HFFc6 (cell line): ENCODE results near the gene LRIG1. TPM values are rescaled to one million over a fixed set of nuclear protein-coding genes. Genes with fewer than 3 reads are reported as not detected.
A peak's percentile ranks its signal among the peaks of the same experiment; 100 is the strongest.
"Not testable (repeated sequence)": the region's sequence is repeated elsewhere in the genome, so short reads cannot be mapped to it uniquely, and the experiment has no call there.

Experiments
- DNase-seq: peaks from one replicate; pipeline ENCODE4 v3.0.0-alpha.2; 2018
- H3K27ac Mint-ChIP-seq: 2 replicates; pipeline ENCODE4 v1.8.0; 2020; ENCODE audit warnings: mild to moderate bottlenecking, mixed read lengths
- H3K27me3 Mint-ChIP-seq: 2 replicates; pipeline ENCODE4 v1.8.0; 2021; ENCODE audit warnings: mild to moderate bottlenecking, moderate library complexity, mixed read lengths; ENCODE audit not compliant: insufficient read depth
- H3K36me3 Mint-ChIP-seq: 2 replicates; pipeline ENCODE4 v1.8.0; 2021; ENCODE audit warnings: low read depth, mixed read lengths
- H3K4me1 Mint-ChIP-seq: 2 replicates; pipeline ENCODE4 v1.8.0; 2020; ENCODE audit warnings: low read depth, mixed read lengths
- H3K4me3 Mint-ChIP-seq: 2 replicates; pipeline ENCODE4 v1.8.0; 2020; ENCODE audit warnings: mild to moderate bottlenecking, moderate library complexity, mixed read lengths
- H3K9me3 Mint-ChIP-seq: 2 replicates; pipeline ENCODE4 v1.8.0; 2020; ENCODE audit warnings: mild to moderate bottlenecking, mixed read lengths
- total RNA-seq, 6 experiments: library from RNA; stranded (reverse); fragmentation: NEBNext Ultra II Directional; extraction: Animal tissue kit (Norgen Biotek cat#: 25700); gene quantifications; 2 replicates in 1 of 6; 3 replicates in 5 of 6; pipeline ENCODE4 v1.2.3, GENCODE V29; 2021
- TF ChIP-seq, protein P1 (sequence below): fragments of 200-600 bp; sonication (generic); IDR thresholded peaks from 2 replicates; pipeline ENCODE4 v1.5.0; 2021; ENCODE audit warnings: antibody characterized with exemption, mild to moderate bottlenecking

LRIG1 gene
- total RNA-seq, 6 experiments from 2014 or later: 1.7 to 2.7 (median 2.2) TPM

DNA sequence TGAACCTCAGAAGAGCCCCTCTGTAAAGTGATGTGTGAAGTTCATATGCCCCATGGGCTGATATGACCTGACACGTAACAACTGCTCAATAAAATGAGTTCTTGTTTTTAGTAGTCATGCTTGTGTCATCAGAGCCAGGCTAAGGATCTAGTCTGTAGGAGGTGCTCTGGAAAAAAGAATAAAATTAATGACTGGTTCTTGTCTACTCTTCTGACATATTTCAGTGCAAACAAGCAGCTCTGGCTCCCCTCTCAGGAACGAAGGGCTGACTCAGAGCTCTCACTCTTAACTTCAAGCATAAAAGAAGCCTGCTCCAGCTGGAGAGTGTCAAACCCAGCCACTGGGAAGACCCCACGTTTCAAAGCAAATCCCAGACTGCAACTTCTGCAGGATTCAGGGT lies 77.0 kb downstream of the LRIG1 start:
- peaks cover 24% of the 10 kb centered on the region for H3K9me3 Mint-ChIP-seq
- peaks cover 24% of the 10 kb centered on the region for H3K4me1 Mint-ChIP-seq
- H3K36me3 Mint-ChIP-seq: peaks cover 22% of the 10 kb centered on the region
- H3K4me3 Mint-ChIP-seq: no peak overlapping the region
- H3K27ac Mint-ChIP-seq: peak overlapping the region; percentile 60; the same call in 1 of the 2 replicates
- H3K27me3 Mint-ChIP-seq: no peaks in the 10 kb centered on the region; the same call in 1 of the 2 replicates
- TF ChIP-seq, protein P1, sequence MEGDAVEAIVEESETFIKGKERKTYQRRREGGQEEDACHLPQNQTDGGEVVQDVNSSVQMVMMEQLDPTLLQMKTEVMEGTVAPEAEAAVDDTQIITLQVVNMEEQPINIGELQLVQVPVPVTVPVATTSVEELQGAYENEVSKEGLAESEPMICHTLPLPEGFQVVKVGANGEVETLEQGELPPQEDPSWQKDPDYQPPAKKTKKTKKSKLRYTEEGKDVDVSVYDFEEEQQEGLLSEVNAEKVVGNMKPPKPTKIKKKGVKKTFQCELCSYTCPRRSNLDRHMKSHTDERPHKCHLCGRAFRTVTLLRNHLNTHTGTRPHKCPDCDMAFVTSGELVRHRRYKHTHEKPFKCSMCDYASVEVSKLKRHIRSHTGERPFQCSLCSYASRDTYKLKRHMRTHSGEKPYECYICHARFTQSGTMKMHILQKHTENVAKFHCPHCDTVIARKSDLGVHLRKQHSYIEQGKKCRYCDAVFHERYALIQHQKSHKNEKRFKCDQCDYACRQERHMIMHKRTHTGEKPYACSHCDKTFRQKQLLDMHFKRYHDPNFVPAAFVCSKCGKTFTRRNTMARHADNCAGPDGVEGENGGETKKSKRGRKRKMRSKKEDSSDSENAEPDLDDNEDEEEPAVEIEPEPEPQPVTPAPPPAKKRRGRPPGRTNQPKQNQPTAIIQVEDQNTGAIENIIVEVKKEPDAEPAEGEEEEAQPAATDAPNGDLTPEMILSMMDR: no peak
- DNase-seq: peak; percentile 86

DNA sequence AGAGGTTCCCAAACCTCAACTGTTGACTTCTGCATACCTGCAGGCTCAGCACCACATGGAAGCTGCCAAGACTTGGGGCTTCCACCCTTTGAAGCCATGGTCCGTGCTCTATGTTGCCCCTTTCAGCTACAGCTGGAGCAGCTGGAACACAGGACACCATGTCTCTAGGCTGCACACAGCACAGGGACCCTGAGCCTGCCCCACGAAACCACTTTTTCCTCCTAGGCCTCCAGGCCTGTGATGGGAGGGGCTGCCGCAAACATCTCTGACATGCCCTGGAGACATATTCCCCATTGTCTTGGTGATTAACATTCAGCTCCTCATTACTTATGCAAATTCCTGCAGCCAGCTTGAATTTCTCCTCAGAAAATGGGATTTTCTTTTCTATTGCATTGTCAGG lies 78.9 kb downstream of the LRIG1 start:
- not testable (repeated sequence) for DNase-seq, H3K4me3 Mint-ChIP-seq, H3K27me3 Mint-ChIP-seq, H3K27ac Mint-ChIP-seq
- H3K9me3 Mint-ChIP-seq: peaks cover 24% of the 10 kb centered on the region
- peaks cover 20% of the 10 kb centered on the region for H3K4me1 Mint-ChIP-seq
- H3K36me3 Mint-ChIP-seq: peaks cover 22% of the 10 kb centered on the region

DNA sequence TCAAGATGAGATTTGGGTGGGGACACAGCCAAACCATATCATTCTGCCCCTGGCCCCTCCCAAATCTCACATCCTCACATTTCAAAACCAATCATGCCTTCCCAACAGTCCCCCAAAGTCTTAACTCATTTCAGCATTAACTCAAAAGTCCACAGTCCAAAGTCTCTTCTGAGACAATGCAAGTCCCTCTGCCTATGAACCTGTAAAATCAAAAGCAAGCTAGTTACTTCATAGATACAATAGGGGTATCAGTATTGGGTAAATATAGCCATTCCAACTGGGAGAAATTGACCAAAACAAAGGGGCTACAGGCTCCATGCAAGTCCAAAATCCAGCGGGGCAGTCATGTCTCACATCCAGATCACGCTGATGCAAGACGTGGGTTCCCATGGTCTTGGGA lies 79.7 kb downstream of the LRIG1 start:
- Mint-ChIP-seq H3K4me1 (peaks cover 28% of the 10 kb centered on the region), H3K9me3 (peaks cover 24% of the 10 kb centered on the region), H3K36me3 (peaks cover 22% of the 10 kb centered on the region)

DNA sequence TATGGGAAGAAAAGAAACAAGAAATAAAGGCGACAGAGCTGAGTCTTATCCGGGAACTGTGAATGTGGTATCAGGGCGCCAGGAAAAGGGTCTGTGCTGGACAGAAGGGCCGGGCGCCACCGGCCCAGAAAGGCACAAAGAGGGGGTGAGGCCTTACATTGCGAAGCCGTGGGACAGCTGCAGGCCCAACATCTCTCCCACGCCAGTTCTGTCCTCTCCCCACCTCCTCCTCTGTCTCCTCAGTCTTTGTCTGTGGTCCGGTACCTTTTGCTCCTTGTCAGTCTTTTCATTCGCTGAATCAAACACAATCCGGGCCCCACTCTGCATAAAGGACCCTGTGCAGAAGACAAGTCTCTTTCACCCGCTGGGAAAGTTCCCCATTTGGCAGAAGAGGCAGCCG lies 81.8 kb downstream of the LRIG1 start:
- no peak for DNase-seq
- peaks cover 34% of the 10 kb centered on the region for H3K4me1 Mint-ChIP-seq
- H3K27ac Mint-ChIP-seq: no peak overlapping the region

More for the DNA sequence above, 79.7 kb downstream of the LRIG1 start:
- not testable (repeated sequence) for DNase-seq, H3K27ac Mint-ChIP-seq, H3K4me3 Mint-ChIP-seq, H3K27me3 Mint-ChIP-seq

DNA sequence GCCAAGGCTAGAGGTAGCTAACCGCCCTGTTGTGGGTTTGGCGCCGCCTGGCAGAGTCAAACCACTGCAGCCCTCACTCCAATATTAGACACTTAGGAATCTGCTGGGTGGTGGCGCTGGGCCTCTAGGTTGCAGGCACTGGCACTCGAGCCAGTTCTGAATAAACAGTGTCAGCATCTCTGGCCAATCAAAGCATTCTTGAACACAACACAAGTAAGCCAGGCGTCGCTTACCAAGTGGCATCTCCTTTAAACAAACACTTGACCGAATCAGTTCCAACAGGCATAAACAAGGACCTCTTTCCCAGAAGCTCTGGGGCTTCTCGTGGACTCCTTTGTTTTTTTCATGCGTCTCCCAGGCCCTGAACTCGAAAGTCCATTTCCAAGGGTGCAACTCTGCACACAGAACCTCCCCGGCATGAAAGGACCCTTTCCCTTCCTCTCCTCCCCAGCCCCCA lies 82.3 kb downstream of the LRIG1 start:
- Mint-ChIP-seq H3K9me3 (peaks cover 24% of the 10 kb centered on the region), H3K27ac (no peak overlapping the region), H3K4me1 (peaks cover 34% of the 10 kb centered on the region), H3K27me3 (no peaks in the 10 kb centered on the region; the same call in 1 of the 2 replicates), H3K36me3 (peaks cover 22% of the 10 kb centered on the region), H3K4me3 (no peak overlapping the region)
- TF ChIP-seq, protein P1: no peak
- no peak for DNase-seq

More for the DNA sequence above, 81.8 kb downstream of the LRIG1 start:
- Mint-ChIP-seq H3K27me3 (no peaks in the 10 kb centered on the region; the same call in 1 of the 2 replicates), H3K36me3 (peaks cover 22% of the 10 kb centered on the region), H3K9me3 (peaks cover 24% of the 10 kb centered on the region), H3K4me3 (no peak overlapping the region)
- TF ChIP-seq, protein P1: no peak

DNA sequence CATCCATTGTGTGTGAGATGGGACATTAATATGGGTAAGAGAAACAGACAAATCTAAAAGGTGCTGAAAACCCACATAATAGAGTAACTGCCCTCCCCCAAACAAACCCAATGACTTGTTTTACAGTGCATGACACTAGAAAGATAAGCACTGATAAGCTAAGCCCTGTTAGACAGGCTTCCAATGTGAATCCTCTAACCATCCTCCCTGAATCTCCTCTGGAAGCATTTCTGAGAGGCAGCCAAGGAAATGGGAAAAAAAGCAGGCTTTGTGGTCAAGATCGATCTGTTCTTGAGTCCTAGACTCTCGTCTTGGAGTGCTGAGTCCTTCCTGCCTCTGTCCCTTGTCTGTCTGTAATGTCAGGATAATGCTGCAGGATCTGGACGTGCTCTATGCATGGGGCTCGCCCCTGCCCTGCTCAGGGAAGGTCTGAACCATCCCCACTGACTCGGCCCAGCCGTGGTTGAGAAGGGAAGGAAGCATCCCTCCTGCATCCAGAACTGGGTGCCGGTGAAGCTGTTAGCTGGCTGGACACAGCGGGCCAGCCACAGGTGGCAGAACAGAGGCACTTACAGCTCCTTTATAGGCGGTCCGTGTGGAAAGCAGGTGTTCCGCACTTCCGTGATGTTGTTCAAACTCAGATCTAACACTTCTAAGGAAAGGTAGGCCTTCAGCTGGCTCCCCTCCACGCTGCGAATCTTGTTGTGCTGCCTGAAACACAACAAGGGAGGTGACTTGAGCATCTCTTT lies 84.1 kb downstream of the LRIG1 start:
- Mint-ChIP-seq H3K4me1 (peaks cover 49% of the 10 kb centered on the region), H3K9me3 (peaks cover 13% of the 10 kb centered on the region), H3K27ac (no peak overlapping the region), H3K27me3 (no peaks in the 10 kb centered on the region; the same call in 1 of the 2 replicates), H3K4me3 (no peak overlapping the region), H3K36me3 (peaks cover 10% of the 10 kb centered on the region)
- TF ChIP-seq, protein P1: no peak
- no peak for DNase-seq
